ENCODE data around the gene KLHL11.
"Not testable (repeated sequence)": the region's sequence is repeated elsewhere in the genome, so short reads cannot be mapped to it uniquely, and the experiment has no call there.

KLHL11 gene

DNA sequence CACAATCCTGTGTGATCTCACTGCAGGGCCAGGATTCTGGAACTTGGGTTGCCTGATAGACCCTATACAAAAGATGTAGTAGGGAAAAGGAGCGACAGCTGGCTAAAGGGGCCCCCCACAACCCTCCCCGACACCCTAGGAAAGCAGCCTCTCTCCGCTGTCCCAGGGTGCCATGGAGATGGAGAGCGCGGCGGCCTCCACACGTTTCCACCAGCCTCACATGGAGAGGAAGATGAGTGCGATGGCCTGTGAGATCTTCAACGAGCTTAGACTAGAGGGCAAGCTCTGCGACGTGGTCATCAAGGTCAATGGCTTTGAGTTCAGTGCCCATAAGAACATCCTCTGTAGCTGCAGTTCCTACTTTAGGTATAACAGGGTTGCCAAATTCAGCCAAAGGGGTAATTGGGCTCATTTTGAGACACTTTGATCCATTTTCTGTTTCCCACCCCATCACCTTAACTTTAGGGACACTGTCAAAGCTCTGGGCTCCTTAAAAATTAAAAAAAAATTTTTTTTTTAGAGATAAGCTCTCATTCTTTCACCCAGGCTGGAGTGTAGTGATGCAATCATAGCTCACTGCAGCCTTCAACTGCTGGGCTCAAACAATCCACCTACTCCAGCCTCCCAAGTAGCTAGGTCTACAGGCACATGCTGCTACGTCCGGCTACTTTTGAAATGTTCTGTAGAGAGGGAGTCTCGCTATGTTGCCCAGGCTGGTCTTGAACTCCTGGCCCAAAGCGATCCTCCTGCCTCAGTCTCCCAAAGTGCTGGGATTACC, 27.3 kb downstream of the KLHL11 start, which contains the start of gene KLHL10:
TSS of gene KLHL10 (plus strand) at position 65 of the 778 bp plus-strand sequence. CDS start at position 173, 108 bp downstream.
- Histone ChIP-seq H3K4me3 (ENCODE audit: low read depth, low read length) (no peak within 1 kb of the TSS; the same call in 1 of the 2 replicates), H3K27ac (ENCODE audit: low read depth, low read length) (no peak within 1 kb of the TSS), H2AFZ (ENCODE audit: low read length, unreplicated experiment) (no peak within 1 kb of the TSS)

DNA sequence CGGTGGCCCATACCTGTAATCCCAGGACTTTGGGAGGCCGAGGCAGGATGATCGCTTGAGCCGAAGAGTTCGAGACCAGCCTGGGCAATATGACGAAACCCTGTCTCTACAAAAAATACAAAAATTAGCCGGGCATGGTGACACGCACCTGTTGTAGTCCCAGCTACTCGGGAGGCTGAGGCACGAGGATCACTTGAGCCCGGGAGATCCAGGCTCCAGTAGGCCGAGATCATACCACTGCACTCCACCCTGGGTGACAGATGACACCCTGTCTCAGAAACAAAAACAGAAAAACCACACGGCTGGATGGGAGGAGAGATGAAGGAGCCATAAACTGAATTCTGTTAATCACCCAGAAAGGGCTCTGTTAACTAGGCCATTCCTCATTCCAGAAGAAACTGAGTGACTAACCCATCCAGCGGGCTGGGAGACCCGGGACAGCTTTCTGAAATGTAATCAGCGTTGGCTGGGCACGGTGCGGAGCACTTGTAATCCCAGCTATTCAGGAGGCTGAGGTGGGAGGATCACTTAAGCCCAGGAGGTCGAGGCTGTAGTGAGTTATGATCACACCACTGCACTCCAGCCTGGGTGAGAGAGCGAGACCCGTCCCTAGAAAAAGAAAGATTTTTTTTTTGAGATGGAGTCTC, 28.6 kb downstream of the KLHL11 start:
- Histone ChIP-seq H3K27me3 (ENCODE audit: insufficient read depth, low read length) (no peaks in the 10 kb centered on the region), H3K4me1 (ENCODE audit: control insufficient read depth, insufficient read depth, low read length, unreplicated experiment) (no peaks in the 10 kb centered on the region), H3K4me3 (ENCODE audit: low read depth, low read length) (peak overlapping the region; percentile 91), H3K36me3 (ENCODE audit: insufficient read depth, low read length) (no peaks in the 10 kb centered on the region), H3K79me2 (ENCODE audit: control insufficient read depth, insufficient read depth, low read length, unreplicated experiment) (no peaks in the 10 kb centered on the region), H2AFZ (ENCODE audit: low read length, unreplicated experiment) (peak overlapping the region; percentile 68), H3K27ac (ENCODE audit: low read depth, low read length) (no peak overlapping the region)

More for the DNA sequence above, 27.3 kb downstream of the KLHL11 start, which contains the start of gene KLHL10:
- H3K27me3 ChIP-seq (ENCODE audit: insufficient read depth, low read length), result no peaks in the 10 kb centered on the region
- H3K36me3 ChIP-seq (ENCODE audit: insufficient read depth, low read length), result no peaks in the 10 kb centered on the region
- no peaks in the 10 kb centered on the region for H3K79me2 ChIP-seq (ENCODE audit: control insufficient read depth, insufficient read depth, low read length, unreplicated experiment)
- no peaks in the 10 kb centered on the region for H3K4me1 ChIP-seq (ENCODE audit: control insufficient read depth, insufficient read depth, low read length, unreplicated experiment)

DNA sequence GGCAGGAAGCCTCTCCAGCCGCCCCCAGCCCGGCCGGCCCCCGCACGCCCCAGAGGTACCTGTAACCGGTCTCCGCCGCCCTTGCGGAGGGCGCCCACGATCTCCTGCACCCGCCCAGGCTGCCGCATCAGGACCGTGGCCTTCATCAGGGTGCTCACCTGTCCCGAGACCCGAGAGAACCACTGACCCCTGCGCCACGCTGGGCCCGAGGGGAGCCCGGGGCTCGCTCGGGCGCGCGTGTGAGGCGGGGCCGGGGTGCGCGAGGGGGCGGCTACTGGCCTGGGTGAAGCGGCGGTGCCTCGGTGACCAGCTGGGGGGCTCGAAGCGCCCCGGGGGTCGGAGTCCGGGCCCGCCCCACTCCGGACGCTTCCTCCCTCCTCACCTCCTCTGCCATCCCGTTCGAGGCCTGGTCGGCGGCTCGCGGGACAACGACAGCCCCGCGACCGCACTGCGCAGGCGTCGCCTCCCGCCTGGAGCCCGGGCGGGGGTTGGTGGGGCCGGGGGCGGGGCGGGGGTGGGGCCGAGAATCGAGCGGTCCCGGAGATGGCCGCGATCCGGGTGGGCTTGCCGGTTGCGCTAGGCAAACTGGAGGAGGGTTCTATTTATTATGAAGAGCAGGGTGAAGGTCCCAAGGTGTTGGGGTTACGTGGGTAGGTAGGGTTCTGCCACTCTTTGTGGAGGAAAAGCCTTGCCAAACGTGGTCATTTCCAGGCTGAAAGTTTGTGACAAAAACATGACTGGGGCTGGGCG, 29.2 kb downstream of the KLHL11 start, which contains the start of gene NT5C3B:
TSS of gene NT5C3B (minus strand) at position 433 of the 750 bp plus-strand sequence. CDS start at position 394, 39 bp downstream.
- Histone ChIP-seq H3K4me3 (ENCODE audit: low read depth, low read length) (peak within 1 kb of the TSS; percentile 91), H3K4me1 (ENCODE audit: control insufficient read depth, insufficient read depth, low read length, unreplicated experiment) (no peaks in the 10 kb centered on the region), H2AFZ (ENCODE audit: low read length, unreplicated experiment) (peak within 1 kb of the TSS; percentile 85), H3K79me2 (ENCODE audit: control insufficient read depth, insufficient read depth, low read length, unreplicated experiment) (no peaks in the 10 kb centered on the region), H3K27me3 (ENCODE audit: insufficient read depth, low read length) (no peaks in the 10 kb centered on the region), H3K27ac (ENCODE audit: low read depth, low read length) (no peak within 1 kb of the TSS), H3K36me3 (ENCODE audit: insufficient read depth, low read length) (no peaks in the 10 kb centered on the region)

DNA sequence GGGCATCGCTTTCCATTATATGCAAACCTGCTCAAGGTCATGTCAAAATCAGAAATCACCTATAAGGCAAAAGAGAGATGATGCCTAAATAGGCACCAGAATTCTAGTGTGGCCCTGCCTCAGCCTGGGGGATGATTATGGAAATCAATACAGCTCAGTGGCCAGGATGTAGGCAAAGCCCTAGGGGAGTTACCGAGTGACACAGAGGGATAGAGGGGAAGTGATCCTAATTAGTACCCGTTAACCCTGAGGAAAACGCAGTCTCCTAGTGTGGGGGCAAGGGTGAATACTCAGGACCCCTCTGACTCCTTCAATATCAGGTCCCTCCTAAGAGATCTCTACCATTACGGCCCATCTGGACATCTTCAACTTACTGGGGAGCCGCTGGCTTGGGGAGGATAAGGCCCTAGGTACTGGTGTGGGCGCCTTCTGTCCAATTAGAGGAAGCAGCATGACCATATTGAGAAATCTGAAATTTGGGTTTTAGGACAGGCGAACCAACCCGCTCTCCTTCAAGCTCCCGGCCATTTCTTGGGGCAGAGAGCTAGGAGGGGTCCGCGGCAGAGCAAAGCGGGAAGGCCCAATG, 29.9 kb downstream of the KLHL11 start:
- no peak overlapping the region for H3K27ac ChIP-seq (ENCODE audit: low read depth, low read length)
- H3K27me3 ChIP-seq (ENCODE audit: insufficient read depth, low read length), result no peaks in the 10 kb centered on the region
- H3K4me1 ChIP-seq (ENCODE audit: control insufficient read depth, insufficient read depth, low read length, unreplicated experiment), result no peaks in the 10 kb centered on the region
- H2AFZ ChIP-seq (ENCODE audit: low read length, unreplicated experiment), result peak overlapping the region; percentile 85
- H3K4me3 ChIP-seq (ENCODE audit: low read depth, low read length), result peak overlapping the region; percentile 91
- H3K36me3 ChIP-seq (ENCODE audit: insufficient read depth, low read length), result no peaks in the 10 kb centered on the region
- no peaks in the 10 kb centered on the region for H3K79me2 ChIP-seq (ENCODE audit: control insufficient read depth, insufficient read depth, low read length, unreplicated experiment)

DNA sequence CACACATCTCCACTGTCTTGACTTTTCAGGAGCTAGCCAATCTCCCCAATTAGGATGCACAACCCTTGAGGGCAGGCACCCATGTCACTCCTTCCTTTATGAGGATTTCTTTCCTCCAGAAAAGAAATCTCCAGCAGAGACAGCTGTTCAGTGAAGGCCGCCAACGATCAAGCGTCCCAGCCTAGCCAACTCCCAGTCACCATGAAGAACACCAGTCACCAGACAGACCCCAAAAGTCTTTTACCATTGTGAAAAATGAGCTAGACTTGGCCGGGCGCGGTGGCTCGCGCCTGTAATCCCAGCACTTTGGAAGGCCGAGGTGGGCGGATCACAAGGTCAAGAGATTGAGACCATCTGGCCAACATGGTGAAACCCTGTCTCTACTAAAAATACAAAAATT, 35.3 kb downstream of the KLHL11 start:
- not testable (repeated sequence) for H3K27me3 ChIP-seq (ENCODE audit: insufficient read depth, low read length); H2AFZ ChIP-seq (ENCODE audit: low read length, unreplicated experiment); H3K27ac ChIP-seq (ENCODE audit: low read depth, low read length); H3K4me3 ChIP-seq (ENCODE audit: low read depth, low read length); H3K36me3 ChIP-seq (ENCODE audit: insufficient read depth, low read length); H3K79me2 ChIP-seq (ENCODE audit: control insufficient read depth, insufficient read depth, low read length, unreplicated experiment); H3K4me1 ChIP-seq (ENCODE audit: control insufficient read depth, insufficient read depth, low read length, unreplicated experiment)

DNA sequence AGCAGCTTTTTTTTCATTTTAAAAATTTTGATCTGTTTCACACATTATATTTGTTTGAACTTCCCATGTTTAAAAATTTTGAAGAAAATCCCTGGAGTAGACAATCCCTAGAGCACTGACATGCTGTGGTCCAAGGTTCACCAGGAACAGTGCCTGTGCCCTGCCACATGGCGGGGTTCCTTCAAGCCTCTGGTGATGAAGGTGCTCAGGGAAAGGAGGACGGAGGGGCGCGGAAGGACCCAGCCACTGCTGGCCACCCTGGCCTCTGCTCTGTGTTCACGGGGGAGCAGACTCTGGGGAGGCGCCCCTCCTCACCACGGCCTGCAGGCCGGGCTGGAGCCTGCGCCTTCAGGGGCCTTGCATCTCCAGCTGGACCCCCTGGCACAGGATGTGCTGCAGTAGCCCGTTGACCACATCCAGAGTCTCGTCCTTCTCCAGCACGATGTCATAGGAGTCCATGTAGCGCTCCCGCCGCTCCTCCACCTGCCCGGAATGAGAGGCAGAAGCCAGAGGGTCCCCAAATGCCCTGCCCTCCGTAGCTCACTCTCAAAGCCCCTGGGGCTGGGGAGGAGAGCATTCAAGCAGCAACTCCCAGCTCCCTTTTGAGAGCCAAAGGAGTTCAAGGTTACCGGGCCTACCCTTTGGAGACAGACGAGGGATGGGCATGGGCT, 39.9 kb downstream of the KLHL11 start:
- H3K4me3 ChIP-seq (ENCODE audit: low read depth, low read length), result no peak overlapping the region
- H3K27ac ChIP-seq (ENCODE audit: low read depth, low read length), result no peak overlapping the region
- H3K36me3 ChIP-seq (ENCODE audit: insufficient read depth, low read length), result 0 out of 2 replicates have a peak, but pooled peaks cover 4% of the 10 kb centered on the region
- no peaks in the 10 kb centered on the region for H3K79me2 ChIP-seq (ENCODE audit: control insufficient read depth, insufficient read depth, low read length, unreplicated experiment)
- no peak overlapping the region for H2AFZ ChIP-seq (ENCODE audit: low read length, unreplicated experiment)
- H3K4me1 ChIP-seq (ENCODE audit: control insufficient read depth, insufficient read depth, low read length, unreplicated experiment), result no peaks in the 10 kb centered on the region
- H3K27me3 ChIP-seq (ENCODE audit: insufficient read depth, low read length), result no peaks in the 10 kb centered on the region

DNA sequence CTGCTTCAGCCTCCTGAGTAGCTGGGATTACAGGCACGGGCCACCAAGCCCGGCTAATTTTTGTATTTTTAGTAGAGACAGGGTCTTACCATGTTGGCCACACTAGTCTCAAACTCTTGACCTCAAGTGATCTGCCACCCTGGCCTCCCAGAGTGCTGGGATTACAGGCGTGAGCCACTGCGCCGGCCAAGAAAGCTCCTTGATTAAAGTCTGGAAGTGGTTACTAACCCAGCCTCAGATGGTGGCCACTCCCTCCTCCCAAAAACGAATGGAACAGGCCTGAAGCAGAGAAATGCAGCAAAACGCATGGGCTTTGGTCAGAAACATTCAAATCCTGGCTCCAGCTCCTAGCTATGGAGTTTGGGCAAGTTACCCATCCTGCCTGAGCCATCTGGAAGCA, 41.1 kb downstream of the KLHL11 start:
- no peaks in the 10 kb centered on the region for H3K27me3 ChIP-seq (ENCODE audit: insufficient read depth, low read length)
- no peak overlapping the region for H3K4me3 ChIP-seq (ENCODE audit: low read depth, low read length)
- no peaks in the 10 kb centered on the region for H3K79me2 ChIP-seq (ENCODE audit: control insufficient read depth, insufficient read depth, low read length, unreplicated experiment)
- no peaks in the 10 kb centered on the region; the same call in 1 of the 2 replicates for H3K36me3 ChIP-seq (ENCODE audit: insufficient read depth, low read length)
- no peak overlapping the region for H2AFZ ChIP-seq (ENCODE audit: low read length, unreplicated experiment)
- no peak overlapping the region for H3K27ac ChIP-seq (ENCODE audit: low read depth, low read length)
- H3K4me1 ChIP-seq (ENCODE audit: control insufficient read depth, insufficient read depth, low read length, unreplicated experiment), result no peaks in the 10 kb centered on the region

DNA sequence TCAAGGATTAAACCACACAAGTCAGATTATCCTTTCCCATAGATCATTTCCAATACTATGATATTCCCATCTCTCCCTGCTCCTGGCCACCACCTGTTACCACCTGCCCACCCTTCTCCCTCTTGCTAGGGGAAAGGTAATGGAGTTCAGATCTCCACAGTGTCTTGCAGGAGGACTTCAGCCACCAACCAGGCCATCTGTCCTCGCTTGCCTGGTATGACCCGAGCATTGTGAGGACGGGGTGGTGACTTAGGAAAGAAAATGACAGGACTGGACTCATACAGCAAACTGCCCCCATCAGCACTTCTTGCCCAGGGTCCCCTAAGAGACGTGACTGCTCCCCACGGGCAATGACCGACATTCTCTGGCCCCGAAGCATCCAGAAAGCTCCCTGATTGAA, 41.6 kb downstream of the KLHL11 start:
- Histone ChIP-seq H3K79me2 (ENCODE audit: control insufficient read depth, insufficient read depth, low read length, unreplicated experiment) (no peaks in the 10 kb centered on the region), H3K4me3 (ENCODE audit: low read depth, low read length) (no peak overlapping the region), H3K36me3 (ENCODE audit: insufficient read depth, low read length) (no peaks in the 10 kb centered on the region; the same call in 1 of the 2 replicates), H3K27me3 (ENCODE audit: insufficient read depth, low read length) (no peaks in the 10 kb centered on the region), H3K4me1 (ENCODE audit: control insufficient read depth, insufficient read depth, low read length, unreplicated experiment) (no peaks in the 10 kb centered on the region), H3K27ac (ENCODE audit: low read depth, low read length) (no peak overlapping the region), H2AFZ (ENCODE audit: low read length, unreplicated experiment) (no peak overlapping the region)

DNA sequence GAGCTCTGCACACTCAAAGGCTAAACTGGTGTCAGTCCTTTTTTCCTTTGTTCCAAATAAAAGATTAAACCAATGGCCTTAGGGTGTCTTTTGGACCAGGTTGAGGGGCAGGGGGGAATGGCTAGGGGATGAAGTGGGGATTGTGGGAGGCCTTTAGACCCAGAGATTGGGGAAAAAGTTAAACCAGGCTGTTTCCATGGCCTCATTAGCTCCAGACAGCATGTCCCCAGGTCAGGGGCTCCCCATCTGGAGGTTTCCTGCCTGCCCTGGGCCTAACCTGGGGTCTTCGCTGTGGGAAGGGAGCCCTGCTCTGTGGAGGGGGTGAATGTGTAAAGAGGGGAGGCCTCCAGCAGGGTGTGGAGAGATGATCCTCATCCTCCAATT, 42.1 kb downstream of the KLHL11 start:
- Histone ChIP-seq H3K4me3 (ENCODE audit: low read depth, low read length) (no peak overlapping the region), H3K27ac (ENCODE audit: low read depth, low read length) (no peak overlapping the region), H3K79me2 (ENCODE audit: control insufficient read depth, insufficient read depth, low read length, unreplicated experiment) (peaks cover under 1% of the 10 kb centered on the region), H3K36me3 (ENCODE audit: insufficient read depth, low read length) (peaks cover under 1% of the 10 kb centered on the region; the same call in 1 of the 2 replicates), H3K27me3 (ENCODE audit: insufficient read depth, low read length) (no peaks in the 10 kb centered on the region), H3K4me1 (ENCODE audit: control insufficient read depth, insufficient read depth, low read length, unreplicated experiment) (no peaks in the 10 kb centered on the region), H2AFZ (ENCODE audit: low read length, unreplicated experiment) (no peak overlapping the region)
